H9 (cell line): ENCODE results near the gene ZCCHC4. TPM values are rescaled to one million over a fixed set of nuclear protein-coding genes. Genes with fewer than 3 reads are reported as not detected.

Experiments
- DNase-seq: peaks from one replicate; pipeline ENCODE4 v3.0.0-alpha.2; 2017
- H2AFZ ChIP-seq: one replicate; pipeline ENCODE4 v1.6.1; 2013; ENCODE audit warnings: mild to moderate bottlenecking, low read length, control low read depth, moderate library complexity
- H2AK5ac ChIP-seq: 2 replicates; pipeline ENCODE4 v1.6.1; 2013; ENCODE audit warnings: low read length, control low read depth, mixed read lengths; ENCODE audit not compliant: insufficient read length
- H2BK120ac ChIP-seq: one replicate; pipeline ENCODE4 v1.6.1; 2013; ENCODE audit warnings: low read depth, mild to moderate bottlenecking, low read length, control low read depth, inconsistent platforms; ENCODE audit not compliant: poor library complexity, severe bottlenecking
- H2BK12ac ChIP-seq: 2 replicates; pipeline ENCODE4 v1.6.1; 2013; ENCODE audit warnings: low read length, control low read depth, mixed read lengths, low read depth; ENCODE audit not compliant: insufficient read length
- H2BK15ac ChIP-seq: 2 replicates; pipeline ENCODE4 v1.6.1; 2013; ENCODE audit warnings: low read depth, low read length, control low read depth
- H2BK20ac ChIP-seq: one replicate; pipeline ENCODE4 v1.6.1; 2013; ENCODE audit warnings: low read depth, mild to moderate bottlenecking, low read length, control low read depth, inconsistent platforms; ENCODE audit not compliant: poor library complexity, severe bottlenecking
- H2BK5ac ChIP-seq: 2 replicates; pipeline ENCODE4 v1.6.1; 2013; ENCODE audit warnings: low read length, control low read depth, mixed read lengths; ENCODE audit not compliant: insufficient read length
- H3K14ac ChIP-seq: 2 replicates; pipeline ENCODE4 v1.6.1; 2013; ENCODE audit warnings: low read length, control low read depth; ENCODE audit not compliant: insufficient read depth
- H3K18ac ChIP-seq: 2 replicates; pipeline ENCODE4 v1.6.1; 2013; ENCODE audit warnings: low read depth, mild to moderate bottlenecking, mixed read lengths, low read length, control low read depth; ENCODE audit not compliant: insufficient read length
- H3K23ac ChIP-seq: 2 replicates; pipeline ENCODE4 v1.6.1; 2013; ENCODE audit warnings: low read length, control low read depth, mixed read lengths, low read depth; ENCODE audit not compliant: insufficient read length
- H3K23me2 ChIP-seq: 2 replicates; pipeline ENCODE4 v1.6.1; 2013; ENCODE audit warnings: low read depth, mild to moderate bottlenecking, mixed read lengths, low read length, control low read depth; ENCODE audit not compliant: insufficient read length, poor library complexity, severe bottlenecking
- H3K27ac ChIP-seq: 2 replicates; pipeline ENCODE4 v1.5.1; 2013; ENCODE audit warnings: low read length, control low read depth, mixed read lengths, low read depth; ENCODE audit not compliant: insufficient read length
- H3K27me3 ChIP-seq: 2 replicates; pipeline ENCODE4 v1.6.1; 2013; ENCODE audit warnings: low read length, control low read depth, inconsistent platforms; ENCODE audit not compliant: insufficient read depth
- H3K4ac ChIP-seq: 2 replicates; pipeline ENCODE4 v1.6.1; 2013; ENCODE audit warnings: low read depth, mild to moderate bottlenecking, control low read depth, inconsistent platforms, low read length, moderate library complexity
- H3K4me1 ChIP-seq: 2 replicates; pipeline ENCODE4 v1.6.1; 2013; ENCODE audit warnings: low read length, control low read depth, inconsistent platforms; ENCODE audit not compliant: insufficient read depth
- H3K4me2 ChIP-seq: 2 replicates; pipeline ENCODE4 v1.6.1; 2013; ENCODE audit warnings: low read length, control low read depth, mixed read lengths; ENCODE audit not compliant: insufficient read length, insufficient read depth
- H3K56ac ChIP-seq: 2 replicates; pipeline ENCODE4 v1.6.1; 2013; ENCODE audit warnings: low read depth, mild to moderate bottlenecking, mixed read lengths, low read length, control low read depth; ENCODE audit not compliant: insufficient read length
- H3K79me1 ChIP-seq: 2 replicates; pipeline ENCODE4 v1.6.1; 2013; ENCODE audit warnings: low read depth, mild to moderate bottlenecking, moderate library complexity, low read length, control low read depth, inconsistent platforms; ENCODE audit not compliant: insufficient read depth, poor library complexity, severe bottlenecking
- H3K79me2 ChIP-seq: 2 replicates; pipeline ENCODE4 v1.6.1; 2013; ENCODE audit warnings: low read length, control low read depth, inconsistent platforms; ENCODE audit not compliant: insufficient read depth
- H3K9ac ChIP-seq: 2 replicates; pipeline ENCODE4 v1.6.1; 2013; ENCODE audit warnings: low read length, control low read depth, mixed read lengths; ENCODE audit not compliant: insufficient read length; ENCODE audit errors: extremely low read depth
- H3K9me3 ChIP-seq: one replicate; pipeline ENCODE4 v1.6.1; 2013; ENCODE audit warnings: low read depth, low read length, inconsistent platforms; ENCODE audit not compliant: control insufficient read depth
- H3T11ph ChIP-seq: one replicate; pipeline ENCODE4 v1.6.1; 2013; ENCODE audit warnings: mild to moderate bottlenecking, low read length, control low read depth, inconsistent platforms
- H4K20me1 ChIP-seq: one replicate; pipeline ENCODE4 v1.6.1; 2013; ENCODE audit not compliant: control insufficient read depth, insufficient read length, insufficient read depth
- H4K5ac ChIP-seq: 2 replicates; pipeline ENCODE4 v1.6.1; 2013; ENCODE audit warnings: low read depth, mild to moderate bottlenecking, mixed read lengths, low read length, control low read depth; ENCODE audit not compliant: insufficient read length
- H4K8ac ChIP-seq: replicated peaks from 2 replicates; pipeline ENCODE4 v1.6.1; 2013; ENCODE audit warnings: low read length, control low read depth, mixed read lengths, low read depth; ENCODE audit not compliant: insufficient read length
- H4K91ac ChIP-seq: 2 replicates; pipeline ENCODE4 v1.6.1; 2013; ENCODE audit warnings: low read depth, mild to moderate bottlenecking, moderate library complexity, mixed read lengths, low read length, control low read depth; ENCODE audit not compliant: insufficient read length
- H3K27ac Mint-ChIP-seq, 3 experiments: 2 replicates in 2 of 3; 3 replicates in 1 of 3; pipeline ENCODE4 v1.8.0; 2020 to 2021; ENCODE audit warnings: mixed read lengths in 3 of 3, mild to moderate bottlenecking in 1 of 3, moderate library complexity in 1 of 3
- H3K27me3 Mint-ChIP-seq: 2 replicates; pipeline ENCODE4 v1.8.0; 2021; ENCODE audit warnings: low read depth, mild to moderate bottlenecking, moderate library complexity, mixed read lengths
- H3K36me3 Mint-ChIP-seq, 3 experiments: 2 replicates in 2 of 3; 3 replicates in 1 of 3; pipeline ENCODE4 v1.8.0; 2020 to 2021; ENCODE audit warnings: low read depth in 3 of 3, mixed read lengths in 3 of 3; ENCODE audit not compliant: insufficient read depth in 1 of 3
- H3K4me1 Mint-ChIP-seq, 2 experiments: 2 replicates each; pipeline ENCODE4 v1.8.0; 2020; ENCODE audit warnings: mixed read lengths in 2 of 2
- H3K4me3 Mint-ChIP-seq, 2 experiments: 2 replicates in 1 of 2; 3 replicates in 1 of 2; pipeline ENCODE4 v1.8.0; 2020 to 2021; ENCODE audit warnings: mild to moderate bottlenecking in 2 of 2, mixed read lengths in 2 of 2, moderate library complexity in 1 of 2
- H3K9me3 Mint-ChIP-seq, 2 experiments: 2 replicates in 1 of 2; 3 replicates in 1 of 2; pipeline ENCODE4 v1.8.0; 2020; ENCODE audit warnings: mild to moderate bottlenecking in 2 of 2, mixed read lengths in 2 of 2, moderate library complexity in 1 of 2
- CTCF ChIP-seq: fragments of 200-600 bp; sonication (generic); conservative IDR thresholded peaks from 3 replicates; pipeline ENCODE4 v1.8.0; 2021; ENCODE audit warnings: antibody characterized with exemption, mild to moderate bottlenecking
- WGBS: extraction: QIAGEN DNeasy Blood & Tissue Kit; methylation state at CpG from one replicate; pipeline ENCODE4 v1.1.7; 2013; ENCODE audit warnings: missing lambda C conversion rate, low lambda C conversion rate, mixed read lengths; ENCODE audit not compliant: insufficient read length; ENCODE audit errors: extremely low coverage; 5-methylcytosine and 5-hydroxymethylcytosine counted together
- total RNA-seq: library from RNA; stranded (reverse); gene quantifications from 2 replicates; pipeline ENCODE4 v1.2.1, GENCODE V29; 2021

The ZCCHC4 gene
- total RNA-seq, 1 experiment from 2014 or later: 6.8 TPM

- no peaks in the 10 kb centered on the region for H3K4me1 Mint-ChIP-seq
- peak overlapping the region in 1 of 3 experiments; percentile 24; a peak in 1 of 7 replicates for H3K27ac Mint-ChIP-seq
- no peak overlapping the region for H3K56ac ChIP-seq
- no peak overlapping the region for H4K91ac ChIP-seq
- H2AFZ ChIP-seq: no peak overlapping the region
- H4K8ac ChIP-seq: no peak overlapping the region
- no peak overlapping the region for H2BK12ac ChIP-seq
- no peak overlapping the region for H3K18ac ChIP-seq
- H3K79me1 ChIP-seq: no peaks in the 10 kb centered on the region
- H4K5ac ChIP-seq: no peak overlapping the region
- no peaks in the 10 kb centered on the region for H3K27me3 Mint-ChIP-seq
- H3K9me3 ChIP-seq: no peaks in the 10 kb centered on the region
- WGBS: no CpG with 5 or more reads among the region's 1 CpG
- no peak overlapping the region for H3T11ph ChIP-seq
- DNase-seq: no peak
- H3K9me3 Mint-ChIP-seq: no peaks in the 10 kb centered on the region
- H2BK120ac ChIP-seq: no peak overlapping the region
- H2BK5ac ChIP-seq: no peak overlapping the region
- no peak overlapping the region for H3K4me2 ChIP-seq
- no peak overlapping the region for H3K4me3 Mint-ChIP-seq
- no peaks in the 10 kb centered on the region for H3K4me1 ChIP-seq
- no peak overlapping the region for H3K27ac ChIP-seq
- H3K36me3 Mint-ChIP-seq: peaks cover 0 to 4% (median 0%) of the 10 kb centered on the region in 3 experiments; a peak in 1 of 7 replicates
- no peak overlapping the region for H3K4ac ChIP-seq
- TF ChIP-seq CTCF: no peak
- H3K9ac ChIP-seq: no peak overlapping the region
- no peak overlapping the region for H3K23ac ChIP-seq
- no peak overlapping the region for H3K14ac ChIP-seq
- H2BK15ac ChIP-seq: no peak overlapping the region
- H3K79me2 ChIP-seq: no peaks in the 10 kb centered on the region
- no peaks in the 10 kb centered on the region for H3K27me3 ChIP-seq
- no peak overlapping the region for H2AK5ac ChIP-seq
- no peak overlapping the region for H2BK20ac ChIP-seq
- no peaks in the 10 kb centered on the region for H4K20me1 ChIP-seq
- H3K23me2 ChIP-seq: no peaks in the 10 kb centered on the region
These were observed 17.8 kb downstream of the ZCCHC4 start for GRCh38 chr4:25330335-25330734.
